HG03378 (cell line): ENCODE measurements around the gene CAB39.

ENCODE experiments used
- ATAC-seq: cut with Tn5 transposase; IDR thresholded peaks from one replicate; pipeline ENCODE4 v1.9.1; 2021; ENCODE audit warnings: mild to moderate bottlenecking, moderate library complexity; ENCODE audit not compliant: unreplicated experiment

Gene CAB39

GRCh38 chr2:230849633-230850357 is 137.2 kb downstream of the CAB39 start:
- ATAC-seq: no peak

DNA sequence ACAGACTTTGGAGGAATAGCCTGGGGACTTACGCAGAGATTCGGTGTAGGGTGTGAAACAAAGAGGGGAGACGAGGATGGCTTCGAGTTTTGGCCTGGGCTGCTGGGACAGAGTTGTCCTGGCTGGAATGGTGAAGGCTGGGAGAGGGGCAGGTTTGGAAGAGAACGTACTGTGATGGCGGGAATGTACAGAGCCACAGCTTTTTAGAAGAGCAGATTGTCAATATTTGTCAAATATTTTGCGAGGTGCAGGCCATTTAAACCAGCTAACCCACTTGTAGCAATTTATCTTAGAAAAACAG is 137.7 kb downstream of the CAB39 start:
- ATAC-seq: no peak

DNA sequence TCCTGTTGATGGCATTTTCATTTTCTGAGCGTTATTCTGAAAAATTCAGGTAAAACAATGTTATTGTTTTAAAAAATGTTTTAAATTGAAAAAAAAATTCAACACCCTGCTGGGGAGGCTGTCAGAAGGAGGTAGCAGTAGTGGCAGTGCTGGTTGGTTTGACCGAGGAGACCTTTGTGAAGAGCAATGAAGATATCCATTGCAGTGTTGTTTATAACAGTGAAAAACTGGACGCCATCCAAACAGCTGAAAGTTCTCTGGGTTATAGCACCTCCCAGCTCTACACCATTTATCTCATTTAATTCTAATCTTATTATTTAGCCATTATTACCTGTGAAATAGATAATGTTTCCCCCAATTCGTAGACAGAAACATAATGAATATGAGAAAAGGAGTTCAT is 139.5 kb downstream of the CAB39 start:
- ATAC-seq: no peak

GRCh38 chr2:230861552-230862255 is 149.1 kb downstream of the CAB39 start:
- no peak for ATAC-seq

GRCh38 chr2:230862292-230862691 is 149.7 kb downstream of the CAB39 start:
- ATAC-seq: no peak

GRCh38 chr2:230863031-230863430 is 150.4 kb downstream of the CAB39 start:
- ATAC-seq: no peak

DNA sequence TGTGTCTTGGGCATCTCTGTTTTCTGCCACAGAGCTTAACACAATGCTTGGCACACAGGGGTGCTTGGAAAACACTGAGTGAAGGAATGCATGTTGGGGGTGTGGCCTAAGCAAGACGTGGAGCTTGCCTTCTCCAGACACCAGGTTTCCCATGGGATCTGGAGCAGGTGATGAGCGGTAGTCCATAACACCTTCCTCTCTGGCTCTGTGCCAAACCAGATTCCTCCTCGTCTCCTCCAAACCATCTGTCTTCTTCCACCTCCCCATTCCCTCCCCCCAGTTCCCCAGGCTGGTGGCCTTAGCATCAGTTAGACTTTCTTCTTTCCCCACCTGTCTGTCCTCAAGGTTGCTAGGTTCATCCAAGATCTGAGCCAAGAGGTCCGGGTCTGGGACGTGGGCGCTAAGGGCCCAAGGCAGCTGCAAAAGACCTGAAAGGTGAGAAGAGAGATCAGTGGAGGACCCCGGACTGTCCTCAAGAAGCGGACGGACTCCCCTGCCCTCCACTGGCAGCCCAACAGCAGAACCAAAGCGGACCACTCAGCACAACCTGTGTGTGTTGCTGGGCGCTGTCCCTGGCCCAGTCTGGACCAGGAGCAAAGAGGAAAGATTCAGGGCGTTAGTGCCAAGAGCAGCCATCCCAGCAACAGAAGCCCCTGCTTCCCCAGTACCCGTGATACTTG is 150.9 kb downstream of the CAB39 start:
- ATAC-seq: no peak

DNA sequence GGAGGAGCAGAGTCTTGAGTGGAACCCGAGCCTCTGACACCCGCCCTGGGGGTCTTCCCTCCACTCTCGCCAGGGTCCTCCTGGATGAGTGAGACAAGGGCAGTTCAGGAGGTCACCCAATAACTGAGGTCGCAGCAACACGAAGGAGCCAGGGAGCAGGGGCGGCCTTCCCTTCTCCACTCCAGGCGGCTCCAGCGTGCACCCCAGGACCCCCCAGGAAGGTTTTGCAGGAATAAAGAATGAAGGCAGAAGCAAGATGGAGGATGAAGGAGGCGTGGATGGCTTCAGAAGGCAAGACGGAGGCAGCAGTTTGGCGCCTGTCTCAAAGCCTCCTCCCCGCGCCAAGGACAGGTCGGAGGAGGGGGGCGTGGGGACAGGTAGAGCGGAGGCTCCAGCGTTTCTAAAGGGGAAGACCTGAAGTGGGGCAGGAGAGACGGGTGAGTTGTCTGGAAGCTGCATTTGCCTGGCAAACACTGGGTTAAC is 151.5 kb downstream of the CAB39 start:
- no peak for ATAC-seq

DNA sequence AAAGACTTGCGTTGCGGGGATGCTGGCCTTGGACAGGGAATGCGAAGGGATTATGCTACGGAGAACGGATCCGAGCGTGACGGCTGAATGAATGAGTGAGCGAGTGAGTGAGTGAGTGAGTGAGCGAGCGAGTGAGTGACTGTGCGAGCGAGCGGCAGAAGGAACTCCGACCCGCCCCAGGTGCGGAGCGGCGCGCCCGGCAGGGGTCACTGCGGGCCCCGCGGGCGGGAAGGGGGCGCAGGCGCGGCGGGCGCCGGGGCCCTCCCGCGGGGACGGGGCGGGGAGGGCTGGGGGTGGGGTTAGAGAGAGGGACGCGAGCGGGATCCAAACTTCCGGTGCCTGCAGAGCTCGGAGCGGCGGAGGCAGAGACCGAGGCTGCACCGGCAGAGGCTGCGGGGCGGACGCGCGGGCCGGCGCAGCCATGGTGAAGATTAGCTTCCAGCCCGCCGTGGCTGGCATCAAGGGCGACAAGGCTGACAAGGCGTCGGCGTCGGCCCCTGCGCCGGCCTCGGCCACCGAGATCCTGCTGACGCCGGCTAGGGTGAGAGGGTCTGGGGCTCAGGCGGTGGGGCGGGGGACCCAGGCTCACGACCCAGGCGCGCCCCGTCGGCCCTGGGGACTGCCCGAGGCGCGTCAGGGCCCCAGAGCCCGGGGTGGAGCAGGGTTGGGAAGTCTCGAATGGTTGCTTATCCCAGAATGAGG is 152.1 kb downstream of the CAB39 start, which contains the start of gene ITM2C:
Gene ITM2C (plus strand): TSS at position 338 of the 702 bp plus-strand sequence. CDS start 84 bp downstream, at position 422.
- peak; percentile 51 for ATAC-seq

DNA sequence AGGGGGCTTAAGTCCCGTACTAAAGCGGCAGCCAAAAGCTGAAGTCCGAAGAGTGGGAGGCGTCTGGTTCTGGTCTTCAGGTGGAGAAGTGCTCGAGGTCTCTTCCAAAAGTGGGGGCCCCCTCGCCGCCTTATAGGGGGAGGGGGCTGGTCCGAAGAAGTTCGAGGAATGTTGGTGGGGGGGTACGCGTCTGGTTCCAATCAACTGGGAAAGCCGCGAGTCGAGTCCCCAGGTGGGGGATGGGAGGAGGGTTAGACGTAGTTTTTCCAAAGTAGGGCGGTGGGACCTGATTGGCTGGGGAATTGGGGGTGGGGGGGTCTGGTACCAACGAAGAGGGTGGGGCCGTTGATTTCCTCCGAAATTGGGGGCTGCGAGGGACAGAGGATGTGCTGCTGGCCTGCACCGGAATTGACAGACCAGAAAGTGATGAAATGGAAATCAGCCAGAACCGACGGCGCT is 152.7 kb downstream of the CAB39 start:
- no peak for ATAC-seq

DNA sequence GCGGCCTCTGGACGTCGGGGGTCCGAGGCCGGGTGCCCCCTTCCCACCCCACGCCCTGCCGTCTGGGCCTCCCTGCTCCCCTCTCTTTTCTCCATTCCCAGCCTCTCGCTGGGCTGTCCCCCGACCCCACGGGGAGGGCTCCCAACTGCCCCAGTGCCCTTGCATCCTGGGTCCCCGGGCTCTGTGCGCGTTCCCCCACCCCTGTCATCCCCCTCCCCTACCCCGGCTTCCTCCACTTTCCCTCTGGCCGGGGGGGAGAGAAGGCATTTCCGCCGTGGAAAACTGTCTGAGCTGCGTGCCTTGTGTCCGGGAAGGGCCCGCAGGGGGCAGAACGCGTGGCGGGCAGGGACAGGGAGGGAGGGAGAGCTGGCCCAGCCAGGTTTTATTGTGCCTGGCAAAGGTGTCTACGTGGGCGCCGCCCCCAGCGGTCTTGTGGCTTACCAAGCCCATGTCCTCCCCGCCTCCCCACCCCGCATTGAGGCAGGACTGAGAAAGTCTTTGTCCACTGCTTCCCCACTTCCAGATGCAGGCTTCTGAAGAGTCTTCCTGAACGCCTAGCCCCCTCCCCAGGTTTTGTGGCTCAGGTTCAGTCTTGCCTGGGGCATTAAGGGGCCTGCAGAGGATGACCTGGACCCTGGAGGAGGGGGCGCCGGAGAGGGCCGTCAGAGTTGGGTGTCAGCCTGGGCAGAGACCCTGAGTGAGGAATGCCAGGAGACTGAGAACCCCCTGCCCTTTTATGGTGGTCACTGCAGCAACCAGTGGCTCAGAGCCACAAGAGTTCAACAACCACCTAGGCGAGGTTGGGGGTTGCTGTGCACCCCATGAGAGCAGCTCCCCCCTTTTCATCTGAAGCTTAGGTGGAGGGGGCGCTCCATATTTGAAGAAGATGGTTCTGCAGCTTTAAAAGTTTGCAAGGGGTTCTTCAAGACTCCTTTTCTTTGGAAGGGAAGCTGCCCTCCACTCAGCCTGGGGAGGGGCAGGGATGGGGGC is 153.4 kb downstream of the CAB39 start:
- ATAC-seq: no peak

- no peak for ATAC-seq
Observed at GRCh38 chr2:230866756-230867523, 154.3 kb downstream of the CAB39 start.

DNA sequence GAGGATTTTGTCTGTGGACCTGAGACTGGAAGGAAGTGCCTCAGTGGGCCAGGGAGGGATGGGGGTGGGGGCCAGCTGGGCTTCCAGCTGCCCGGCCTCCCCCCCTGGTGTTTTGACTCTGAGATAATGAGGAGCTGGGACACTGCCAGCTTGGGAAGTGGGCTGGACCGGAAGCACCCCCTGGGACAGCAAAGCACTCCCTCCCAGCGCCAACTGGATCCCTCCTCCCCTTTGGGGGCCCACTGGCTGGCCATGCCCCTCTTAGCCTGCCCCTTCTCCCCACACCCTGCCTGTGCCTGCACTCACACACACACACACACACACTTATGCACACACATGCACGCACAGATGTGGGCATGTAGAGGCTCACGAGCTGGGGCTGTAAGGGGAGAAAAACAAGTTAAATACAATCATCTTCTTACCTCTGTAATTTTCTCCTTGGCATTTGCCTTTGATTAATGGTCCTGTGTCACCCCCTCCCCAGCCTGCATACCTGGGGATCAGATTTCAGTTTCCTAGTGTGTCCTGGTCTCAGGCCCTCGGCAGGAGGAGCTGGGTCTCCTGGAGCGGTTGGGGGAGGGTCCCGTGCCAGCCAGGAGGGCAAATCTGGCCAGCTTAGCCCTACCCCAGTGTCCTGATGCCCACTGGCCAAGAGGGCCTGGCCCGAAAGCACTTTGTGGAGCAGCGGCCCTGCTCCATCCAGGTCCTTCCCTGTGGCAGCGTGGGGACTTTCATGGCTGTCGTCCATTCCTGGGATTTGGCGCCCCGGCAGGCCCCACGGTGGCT is 155.7 kb downstream of the CAB39 start:
- no peak for ATAC-seq

DNA sequence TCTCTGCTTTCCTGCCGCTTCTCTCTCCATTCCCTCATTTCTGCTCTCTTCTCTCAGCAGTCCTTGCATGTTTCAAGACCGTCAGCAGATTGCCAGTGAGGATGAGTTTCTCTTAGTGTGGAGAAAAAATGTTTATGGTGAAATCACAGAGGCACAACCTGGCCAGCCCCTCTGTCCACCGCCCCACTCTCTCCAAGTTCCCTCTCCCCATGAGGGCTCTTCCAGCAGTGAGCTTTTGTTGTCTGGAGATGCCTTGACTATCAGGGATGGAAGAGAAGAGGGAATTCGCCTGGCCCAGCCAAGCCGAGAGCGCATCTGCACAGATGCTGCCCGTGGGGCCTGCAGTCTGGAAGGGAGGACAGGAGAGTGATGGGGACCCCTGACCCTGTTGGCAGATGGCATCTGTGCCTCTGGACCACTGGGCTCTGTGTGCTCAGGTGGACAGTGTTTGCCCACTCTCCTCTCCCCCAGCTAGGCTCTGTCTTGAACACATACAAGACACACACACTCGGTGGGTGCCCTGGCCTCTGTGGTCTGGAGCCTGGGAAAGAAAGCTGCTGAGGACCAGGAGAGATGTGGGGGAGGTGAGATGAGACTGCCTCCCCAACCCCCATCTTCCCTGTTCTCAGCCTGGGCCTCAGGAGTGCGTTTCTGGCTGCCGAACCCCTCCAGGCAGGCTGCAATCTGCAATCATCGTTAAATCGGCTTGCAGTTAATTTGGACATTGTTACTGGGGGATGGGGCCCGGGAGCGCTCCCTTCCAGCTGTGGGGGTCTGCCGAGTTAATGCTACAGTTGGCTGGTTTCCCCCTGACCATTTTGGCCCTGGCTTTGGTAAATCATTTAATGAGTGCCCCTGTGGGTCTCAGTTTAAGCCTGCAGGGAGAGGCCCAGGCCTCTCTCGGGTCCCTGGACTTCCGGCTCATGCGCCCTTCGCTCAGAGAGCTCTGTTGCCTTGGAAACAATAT is 156.6 kb downstream of the CAB39 start:
- no peak for ATAC-seq

DNA sequence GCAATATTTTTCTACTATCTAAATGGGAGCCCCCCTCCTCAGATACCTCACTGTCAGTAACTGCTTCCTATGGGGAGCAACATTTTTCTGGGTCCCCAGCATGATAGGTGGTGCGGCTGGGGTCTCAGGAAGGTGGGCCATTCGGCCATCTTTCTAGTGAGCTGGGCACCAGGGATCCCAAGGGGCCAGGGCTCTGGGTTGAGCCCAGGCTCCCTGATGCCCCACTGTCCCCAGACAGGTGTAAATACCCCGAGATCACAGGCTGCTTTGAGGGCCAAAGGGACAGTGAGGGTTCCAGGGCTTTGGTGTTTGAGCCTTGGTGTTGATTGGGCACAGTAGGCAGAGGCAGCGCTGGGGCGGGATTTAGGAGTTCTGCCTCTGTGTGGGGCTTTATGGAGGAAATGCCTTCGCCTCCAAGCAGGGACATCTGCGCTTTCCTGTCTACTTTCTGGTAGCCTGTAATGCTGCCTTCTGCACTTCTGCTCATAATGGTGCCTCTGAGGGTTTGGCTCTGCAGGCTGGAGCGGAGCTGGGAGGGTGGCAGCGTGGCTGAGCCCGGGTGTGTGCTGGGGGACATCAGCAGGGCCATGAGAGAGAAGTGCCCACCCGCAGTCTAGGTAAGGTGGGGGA is 157.4 kb downstream of the CAB39 start:
- ATAC-seq: no peak
